ENCODE results near the gene CFAP206.

Gene CFAP206, protein sequence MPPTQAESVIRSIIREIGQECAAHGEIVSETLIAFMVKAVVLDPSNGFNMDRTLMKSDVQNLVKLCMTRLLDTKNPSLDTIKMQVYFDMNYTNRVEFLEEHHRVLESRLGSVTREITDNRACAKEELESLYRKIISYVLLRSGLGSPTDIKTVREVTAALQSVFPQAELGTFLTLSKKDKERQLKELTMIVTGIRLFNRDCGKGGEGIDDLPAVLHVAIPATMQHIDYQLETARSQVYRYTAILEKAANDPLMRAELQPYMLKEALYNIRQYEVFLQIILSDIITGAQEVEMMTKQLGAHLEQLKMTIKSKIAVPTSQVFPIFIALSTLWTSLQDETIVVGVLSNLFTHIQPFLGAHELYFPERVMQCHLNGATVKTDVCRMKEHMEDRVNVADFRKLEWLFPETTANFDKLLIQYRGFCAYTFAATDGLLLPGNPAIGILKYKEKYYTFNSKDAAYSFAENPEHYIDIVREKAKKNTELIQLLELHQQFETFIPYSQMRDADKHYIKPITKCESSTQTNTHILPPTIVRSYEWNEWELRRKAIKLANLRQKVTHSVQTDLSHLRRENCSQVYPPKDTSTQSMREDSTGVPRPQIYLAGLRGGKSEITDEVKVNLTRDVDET

DNA sequence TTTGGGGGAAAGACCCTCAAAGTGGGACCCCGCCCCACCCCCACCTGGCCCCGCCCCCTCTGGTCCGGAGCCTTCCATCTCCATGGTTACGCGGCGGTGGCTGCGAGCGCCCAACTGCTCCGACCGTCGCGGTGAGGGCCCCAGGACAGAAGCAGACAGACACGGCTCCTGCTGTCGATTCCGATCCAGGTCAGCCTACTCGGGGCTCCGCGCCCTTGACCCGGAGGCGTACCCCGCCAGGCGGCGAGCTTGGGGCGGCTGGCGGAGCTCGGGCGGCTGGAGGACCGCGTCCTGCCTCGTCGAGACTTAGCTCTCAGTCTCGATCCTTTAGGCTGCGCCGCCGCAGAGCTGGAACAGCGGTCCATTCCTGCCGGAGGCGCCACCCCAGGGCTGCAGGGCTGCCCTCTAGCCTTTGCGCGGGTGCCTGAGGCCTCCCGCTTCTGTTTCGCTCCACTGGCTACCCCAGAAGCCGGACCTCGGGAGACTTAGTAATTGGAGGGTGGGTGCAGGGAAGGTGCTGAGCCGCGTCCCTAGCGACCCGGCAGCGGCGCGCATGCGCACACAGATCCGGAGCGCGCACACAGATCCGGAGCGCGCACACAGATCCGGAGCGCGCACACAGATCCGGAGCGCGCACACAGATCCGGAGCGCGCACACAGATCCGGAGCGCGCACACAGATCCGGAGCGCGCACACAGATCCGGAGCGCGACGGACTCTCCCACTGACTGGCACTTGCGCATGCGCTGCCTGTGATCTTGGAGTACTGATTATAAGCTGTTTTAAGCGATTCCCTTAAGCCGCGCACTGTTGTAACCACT, at the start of gene CFAP206:
CFAP206 (plus strand) TSS at position 72 of the 820 bp plus-strand sequence. CDS start 1,868 bp downstream, outside the sequence.
- no peak for DNase-seq (ENCODE audit: low read depth, low spot score)

DNA sequence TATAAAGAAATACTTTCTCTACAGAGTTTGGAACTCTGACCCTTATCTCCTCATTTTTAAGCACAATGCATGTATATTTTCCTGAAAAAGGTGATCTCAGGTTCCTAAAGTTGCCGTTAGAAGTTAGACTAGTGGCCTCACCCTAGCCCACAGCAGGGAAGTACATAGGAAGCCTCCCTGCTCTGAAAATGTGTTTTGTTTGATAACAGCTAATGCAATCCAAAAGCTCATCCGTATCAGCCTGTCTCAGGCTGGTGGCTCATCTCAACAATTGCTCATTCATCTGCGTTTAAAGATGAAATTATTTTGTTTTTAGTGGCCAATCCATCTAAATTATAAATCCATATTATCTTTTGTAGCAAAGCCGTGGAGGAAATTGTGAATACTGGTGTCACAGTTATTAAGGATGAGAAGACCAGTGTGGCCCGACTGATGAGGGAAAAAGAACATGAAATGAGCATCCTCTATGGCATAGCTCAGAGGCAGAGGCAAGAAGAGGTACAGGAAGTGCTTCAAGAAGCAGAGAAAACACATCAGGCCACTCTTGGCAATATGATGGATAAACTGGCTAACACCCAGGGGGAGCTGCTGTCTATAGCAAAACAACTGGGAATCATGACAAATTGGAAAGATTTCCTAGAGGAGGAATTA, 43.0 kb upstream of the CFAP206 start:
- DNase-seq (ENCODE audit: low read depth, low spot score), result no peak

DNA sequence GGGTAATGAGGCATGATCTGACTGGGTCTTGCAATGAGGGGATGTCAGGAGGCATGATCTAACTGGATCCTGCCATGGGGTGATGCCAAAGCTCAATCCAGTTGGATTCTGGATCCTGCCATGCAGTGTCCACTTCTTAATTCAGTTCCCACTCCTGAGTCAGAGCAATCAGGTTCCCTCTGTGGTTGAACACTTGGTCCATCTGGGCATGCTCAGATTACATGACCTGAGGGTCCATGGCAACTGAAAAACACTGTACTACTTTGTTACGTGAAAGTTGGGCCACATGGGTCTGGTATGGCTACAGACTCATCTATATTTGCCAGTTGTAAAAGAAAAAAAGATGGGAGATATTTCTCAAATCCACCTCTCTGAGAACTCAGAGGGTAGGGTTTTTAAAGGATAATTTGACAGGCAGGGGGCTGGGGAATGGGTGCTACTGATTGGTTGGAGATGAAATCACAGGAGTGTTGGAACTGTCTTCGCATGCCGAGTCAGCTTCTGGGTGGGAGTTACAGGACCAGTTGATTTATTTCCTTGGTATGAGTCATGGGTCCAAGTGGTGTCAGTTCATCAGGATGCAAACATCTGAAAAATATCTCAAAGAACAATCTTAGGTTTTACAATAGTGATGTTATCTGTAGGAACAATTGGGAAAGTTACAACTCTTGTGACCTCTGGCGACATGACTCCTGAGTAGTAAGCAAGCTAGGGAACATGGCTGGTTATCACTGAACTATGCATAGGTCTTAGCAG, 41.5 kb upstream of the CFAP206 start:
- no peak for DNase-seq (ENCODE audit: low read depth, low spot score)

DNA sequence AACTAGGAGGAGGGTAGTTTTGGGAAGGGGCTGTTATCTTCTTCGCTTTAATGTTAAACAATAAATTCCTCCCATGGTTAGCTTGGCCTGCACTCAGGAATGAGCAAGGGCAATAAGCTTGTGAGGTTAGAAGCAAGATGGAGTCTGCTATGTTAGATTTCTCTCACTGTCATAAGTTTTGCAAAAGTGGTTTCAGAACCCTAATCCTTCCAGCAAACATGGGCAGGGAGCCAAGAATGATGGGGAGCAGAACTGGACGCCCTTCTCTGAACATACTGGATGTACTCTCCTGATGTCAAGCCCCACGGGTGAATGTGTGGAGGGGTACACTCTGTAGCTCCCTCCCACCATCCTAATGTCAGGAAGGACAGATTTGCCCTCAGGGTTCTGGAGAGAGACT, 40.9 kb upstream of the CFAP206 start:
- DNase-seq (ENCODE audit: low read depth, low spot score), result no peak

DNA sequence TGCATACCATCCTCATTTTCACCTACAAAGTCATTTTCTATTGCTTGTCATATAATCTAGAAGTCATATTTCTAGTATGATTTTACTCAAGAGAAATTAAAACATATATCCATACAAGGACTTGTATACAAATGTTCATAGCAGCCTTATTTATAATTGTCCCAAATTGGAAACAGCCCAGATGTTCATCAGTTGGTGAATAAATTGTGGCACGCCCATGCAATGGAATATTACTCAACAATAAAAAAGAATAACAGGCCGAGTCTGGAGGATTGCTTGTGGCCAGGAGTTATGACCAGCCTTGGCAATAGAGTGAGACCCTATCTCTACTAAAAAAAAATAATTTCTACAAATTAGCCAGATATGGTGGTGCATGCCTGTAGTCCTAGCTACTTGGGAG, 34.4 kb upstream of the CFAP206 start:
- DNase-seq (ENCODE audit: low read depth, low spot score), result no peak

DNA sequence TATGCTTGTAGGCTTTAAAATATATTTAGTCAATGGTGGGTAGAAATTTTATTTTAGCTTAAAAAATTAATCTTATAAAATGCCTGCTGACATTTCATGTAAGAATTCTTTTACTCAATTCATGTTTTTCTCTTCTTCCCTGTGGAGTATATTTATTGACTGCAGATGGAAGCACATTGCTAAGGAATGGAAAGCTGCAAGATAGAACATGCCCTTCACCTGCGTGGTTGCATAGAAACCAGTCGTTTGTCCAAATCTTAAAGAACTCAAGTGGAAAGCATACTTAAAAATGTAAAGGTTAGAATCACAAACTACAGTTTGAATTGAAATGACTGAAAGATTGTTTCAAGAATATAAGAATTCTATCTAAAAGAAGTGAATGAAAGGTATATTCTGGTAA, 32.5 kb upstream of the CFAP206 start:
- DNase-seq (ENCODE audit: low read depth, low spot score), result no peak

DNA sequence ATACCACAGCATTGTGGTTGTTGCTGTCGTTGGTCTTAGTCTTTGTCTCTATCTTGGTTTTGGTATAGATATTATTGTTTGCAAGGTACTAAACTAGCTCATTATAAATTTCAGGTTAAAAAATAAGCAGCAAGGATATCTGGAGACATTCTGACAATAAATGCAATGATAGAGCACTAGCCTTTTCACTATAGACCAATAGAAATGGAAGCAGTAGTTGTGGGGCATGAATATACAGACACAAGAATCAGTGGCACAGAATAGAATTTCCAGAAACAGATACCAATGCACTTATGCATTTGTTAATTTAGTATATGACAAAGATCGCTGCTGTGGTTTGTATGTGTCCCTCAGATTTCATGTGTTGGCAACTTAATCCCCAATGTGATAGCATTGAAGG, 31.1 kb upstream of the CFAP206 start:
- DNase-seq (ENCODE audit: low read depth, low spot score), result no peak

DNA sequence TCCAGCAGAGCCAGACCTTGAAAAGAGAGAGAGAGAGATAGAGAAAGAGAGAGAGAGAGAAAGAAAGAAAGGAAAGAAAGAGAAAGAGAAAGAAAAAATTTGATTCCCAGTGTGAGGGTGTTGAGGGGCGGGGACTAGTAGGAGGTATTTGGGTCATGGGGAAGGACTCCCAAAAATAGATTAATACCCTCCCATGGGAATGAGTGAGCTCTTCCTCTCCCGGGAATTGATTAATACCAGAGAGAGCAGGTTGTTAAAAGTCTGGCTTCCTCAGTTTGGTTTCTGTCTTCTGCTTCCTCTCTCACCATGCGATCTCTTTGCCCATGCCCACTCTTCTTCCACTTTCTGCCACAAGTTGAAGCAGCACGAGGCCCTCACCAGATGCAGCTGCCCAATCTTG, 28.8 kb upstream of the CFAP206 start:
- DNase-seq (ENCODE audit: low read depth, low spot score), result no peak

DNA sequence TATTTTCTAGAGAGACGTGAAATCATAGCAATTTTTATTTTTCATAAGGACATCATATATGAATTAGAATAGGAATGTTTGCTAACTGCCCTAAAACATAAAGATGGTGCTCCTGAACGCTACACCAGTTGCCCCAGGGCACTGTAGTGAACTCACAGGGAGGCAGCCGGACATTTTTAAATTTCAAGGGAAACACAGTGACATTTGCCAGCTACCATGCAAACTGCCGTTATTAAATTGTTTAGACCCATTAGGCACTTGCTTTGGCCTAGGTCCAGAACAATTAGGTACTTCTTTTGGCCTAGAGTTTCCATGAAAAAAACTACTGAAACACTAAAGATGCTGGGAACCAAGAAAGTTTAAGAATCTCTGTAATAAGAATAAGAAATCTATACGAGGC, 24.9 kb upstream of the CFAP206 start:
- no peak for DNase-seq (ENCODE audit: low read depth, low spot score)

DNA sequence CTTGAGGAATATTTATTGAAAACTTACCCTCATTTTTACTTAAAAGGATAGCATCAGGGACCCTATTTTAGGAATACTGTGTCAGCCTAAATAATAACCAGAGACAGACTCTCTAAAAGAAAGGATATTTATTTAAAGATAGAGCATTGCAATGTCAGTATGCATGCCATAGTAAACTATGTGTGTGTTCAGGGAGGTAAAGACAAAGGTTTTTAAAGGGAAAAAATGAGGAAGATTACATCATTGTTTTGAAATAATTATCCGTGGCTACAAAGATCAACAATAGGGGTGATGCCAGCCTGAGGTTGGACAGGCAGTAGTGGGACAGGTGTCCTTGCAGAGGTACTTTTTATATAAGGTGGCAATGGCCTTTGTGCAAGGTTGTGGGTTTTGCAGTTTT, 23.7 kb upstream of the CFAP206 start:
- no peak for DNase-seq (ENCODE audit: low read depth, low spot score)

DNA sequence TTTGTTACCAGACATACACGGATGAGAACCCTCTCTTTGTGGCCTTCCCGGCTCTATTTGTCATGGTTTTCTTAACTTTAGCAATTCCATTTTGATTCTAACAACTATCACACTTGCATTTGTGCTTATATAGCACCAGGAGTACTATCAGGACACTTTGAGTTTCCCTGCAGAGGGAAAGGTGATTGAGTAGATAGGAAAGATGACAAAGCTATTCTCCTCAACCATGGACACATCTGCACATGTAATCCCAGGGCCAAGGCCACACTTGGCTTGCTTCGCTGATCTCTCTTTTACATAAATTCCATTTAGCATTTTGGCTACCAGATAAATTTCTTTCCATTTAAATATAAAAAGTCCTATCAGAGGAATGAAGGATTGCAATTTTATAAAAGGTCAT, 23.3 kb upstream of the CFAP206 start:
- DNase-seq (ENCODE audit: low read depth, low spot score), result no peak

DNA sequence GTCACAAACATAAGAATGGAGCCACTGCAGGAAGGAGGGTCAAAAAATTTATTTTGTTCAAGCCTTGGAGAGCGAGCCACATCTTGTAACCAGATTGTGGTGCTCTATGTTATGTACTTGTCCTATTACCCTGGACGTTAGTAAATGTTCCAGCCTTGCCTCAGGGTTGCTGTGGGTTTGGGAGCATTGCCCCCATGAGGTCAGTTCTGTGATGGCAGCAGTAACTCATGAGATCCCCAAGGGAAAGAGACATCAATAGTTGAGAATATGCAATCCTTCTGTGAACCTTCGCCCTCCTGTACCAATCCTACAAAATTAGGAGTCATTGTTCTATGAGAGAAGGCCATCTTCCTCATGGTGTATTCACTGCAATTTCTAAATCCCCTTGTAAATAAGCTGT, 16.4 kb upstream of the CFAP206 start:
- no peak for DNase-seq (ENCODE audit: low read depth, low spot score)

DNA sequence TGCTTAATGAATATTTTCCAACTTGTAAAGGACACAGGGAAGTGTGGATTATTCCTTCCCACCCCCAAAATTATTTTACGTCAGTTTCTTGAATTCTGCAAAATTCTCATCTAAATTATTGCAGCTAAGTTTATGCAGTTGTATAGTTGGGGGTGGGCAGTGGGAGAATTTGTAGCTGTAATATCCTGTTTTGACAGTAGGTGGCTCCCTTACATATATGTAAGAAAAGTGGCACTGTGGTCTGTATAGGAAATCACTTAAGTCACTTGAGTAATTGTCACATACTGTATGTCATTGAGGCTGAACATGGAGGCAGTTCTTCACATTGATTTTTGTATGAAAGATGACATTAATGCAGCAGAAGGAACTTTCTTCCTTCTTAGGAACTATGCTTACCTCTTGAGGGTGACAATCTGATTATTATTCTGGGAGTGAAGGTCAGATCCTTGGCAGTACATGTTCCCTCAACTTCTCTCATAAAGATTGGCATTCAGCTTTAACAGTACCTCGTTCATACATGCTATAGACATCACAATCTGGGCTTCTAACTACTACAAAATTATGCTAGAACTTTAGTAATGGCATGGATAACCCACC, 14.6 kb upstream of the CFAP206 start:
- no peak for DNase-seq (ENCODE audit: low read depth, low spot score)

DNA sequence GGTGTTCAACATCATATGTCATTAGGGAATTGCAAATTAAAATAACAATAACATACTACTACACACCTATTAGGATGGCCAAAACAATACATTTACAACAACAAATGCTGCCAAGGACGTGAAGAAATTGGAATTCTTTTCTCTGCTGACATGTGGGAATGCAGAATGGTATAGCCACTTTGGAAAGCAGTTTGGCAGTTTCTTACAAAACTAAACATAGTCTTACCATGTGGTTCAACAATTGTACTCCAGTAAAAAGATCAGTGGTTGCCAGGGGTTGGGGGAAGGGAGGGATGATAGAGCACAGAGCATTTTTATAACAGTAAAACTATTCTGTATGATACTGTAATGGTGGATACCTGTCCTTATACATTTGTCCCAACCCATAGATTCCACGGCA, 12.3 kb upstream of the CFAP206 start:
- DNase-seq (ENCODE audit: low read depth, low spot score), result no peak

DNA sequence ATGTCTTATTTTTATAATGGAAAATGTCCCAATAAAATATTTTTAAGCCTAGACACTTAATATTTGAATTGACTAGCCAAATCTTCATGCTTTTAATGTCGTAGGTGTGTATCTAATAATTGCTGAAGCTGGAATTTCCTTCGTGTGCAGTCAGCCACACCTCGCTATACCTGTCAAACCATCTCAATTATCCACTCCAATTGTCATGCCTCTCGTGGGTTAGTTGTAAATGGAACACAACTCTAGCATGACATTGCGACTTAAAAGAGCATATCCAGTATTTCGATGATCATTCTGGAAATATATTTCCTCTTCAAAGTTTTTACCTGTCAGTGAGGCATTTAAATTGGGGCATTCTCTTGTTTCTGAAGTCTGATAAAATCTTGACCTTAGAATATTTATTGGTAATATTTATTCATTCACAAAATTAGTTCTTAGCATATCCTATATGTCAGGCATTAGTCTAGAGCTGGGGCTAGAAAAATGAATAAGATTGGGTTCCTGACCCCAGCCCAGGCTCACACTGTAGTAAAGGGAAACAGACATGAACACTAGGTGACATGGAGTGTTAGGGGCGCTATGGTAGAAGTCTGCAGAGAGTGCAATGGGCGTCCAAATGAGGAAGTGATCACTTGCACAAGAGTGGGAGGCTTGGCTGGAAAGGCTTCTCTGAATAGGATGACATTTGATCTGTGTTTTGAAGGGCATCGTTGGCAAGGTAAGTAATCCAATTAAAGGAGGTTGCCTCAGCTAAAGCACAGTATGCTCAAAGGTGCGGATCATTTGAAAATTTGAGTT, 11.0 kb upstream of the CFAP206 start:
- no peak for DNase-seq (ENCODE audit: low read depth, low spot score)

DNA sequence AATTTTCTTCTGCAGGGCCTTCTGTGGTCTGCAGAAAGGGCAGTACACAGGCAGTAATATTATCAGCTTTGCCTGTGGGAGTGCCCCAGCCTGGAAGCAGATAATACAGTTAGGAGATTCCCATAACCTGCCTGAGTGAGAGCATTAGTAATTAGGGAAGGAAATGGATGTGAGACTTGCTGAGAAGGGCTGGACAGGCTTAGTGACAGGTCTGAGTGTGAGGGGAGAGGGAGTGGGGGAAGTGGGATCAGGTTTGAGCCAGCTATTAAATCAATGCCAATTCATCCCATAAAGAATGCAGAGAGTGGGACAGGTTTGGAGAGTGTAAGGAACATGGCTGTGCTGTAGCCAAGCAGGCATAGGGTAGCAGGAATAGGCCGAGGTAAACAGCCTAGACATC, 10.1 kb upstream of the CFAP206 start:
- DNase-seq (ENCODE audit: low read depth, low spot score), result no peak

DNA sequence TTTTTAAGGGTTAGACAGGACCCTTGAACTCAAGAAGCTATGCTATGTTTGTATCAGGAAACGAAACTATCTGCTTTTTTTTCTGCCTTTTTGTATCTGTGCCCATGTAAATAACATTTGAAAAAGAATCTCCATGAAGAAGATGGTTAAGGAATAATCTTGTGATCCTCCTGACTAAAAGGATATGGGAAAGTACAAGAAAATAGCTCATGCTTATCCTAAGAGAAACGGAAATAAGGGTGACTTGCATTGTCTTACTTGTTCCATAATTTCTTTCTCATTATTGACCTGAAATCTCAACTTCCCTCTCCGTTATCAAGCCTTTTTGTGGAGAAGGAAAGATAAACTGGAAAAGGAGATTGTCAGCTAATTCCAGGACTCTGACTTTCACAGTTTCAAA, 5.9 kb upstream of the CFAP206 start:
- no peak for DNase-seq (ENCODE audit: low read depth, low spot score)

DNA sequence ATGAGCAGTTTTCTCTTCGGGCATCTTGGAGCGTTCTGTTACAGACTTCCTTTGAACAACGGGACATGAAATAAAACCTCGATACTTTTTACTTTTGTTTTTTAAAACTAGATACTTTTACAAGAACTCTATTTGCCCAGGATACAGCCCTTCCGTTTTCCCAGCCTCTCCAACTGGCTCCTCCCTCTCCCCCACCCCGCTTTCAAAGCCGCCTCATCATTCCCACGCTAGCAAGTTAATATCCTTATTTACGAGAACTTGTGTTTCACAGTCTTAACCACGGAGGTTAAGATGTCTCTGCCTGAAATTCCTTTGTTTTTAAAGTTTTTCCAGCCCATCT, 241 bp upstream of the CFAP206 start:
- no peak for DNase-seq (ENCODE audit: low read depth, low spot score)

DNA sequence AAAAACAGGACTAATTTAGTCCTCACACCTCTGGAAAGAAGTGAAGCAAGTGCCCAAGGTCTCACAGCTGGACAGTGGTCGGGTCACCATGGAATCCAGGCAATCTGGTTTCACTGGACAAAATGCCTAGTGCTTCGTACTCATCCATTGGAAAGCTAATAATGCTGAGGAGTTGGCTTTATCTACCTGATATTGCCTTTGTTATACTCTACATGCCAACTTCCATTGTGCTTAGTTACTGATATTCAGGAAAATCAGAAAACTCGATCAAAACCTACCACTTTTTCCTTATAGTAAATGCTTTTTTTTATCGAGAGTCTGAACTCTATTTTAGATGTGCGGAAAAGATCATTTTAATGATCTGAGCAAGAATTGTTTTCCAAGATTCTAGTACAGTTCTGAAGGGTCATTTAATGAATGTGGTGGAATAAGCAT, 966 bp downstream of the CFAP206 start:
- no peak for DNase-seq (ENCODE audit: low read depth, low spot score)

DNA sequence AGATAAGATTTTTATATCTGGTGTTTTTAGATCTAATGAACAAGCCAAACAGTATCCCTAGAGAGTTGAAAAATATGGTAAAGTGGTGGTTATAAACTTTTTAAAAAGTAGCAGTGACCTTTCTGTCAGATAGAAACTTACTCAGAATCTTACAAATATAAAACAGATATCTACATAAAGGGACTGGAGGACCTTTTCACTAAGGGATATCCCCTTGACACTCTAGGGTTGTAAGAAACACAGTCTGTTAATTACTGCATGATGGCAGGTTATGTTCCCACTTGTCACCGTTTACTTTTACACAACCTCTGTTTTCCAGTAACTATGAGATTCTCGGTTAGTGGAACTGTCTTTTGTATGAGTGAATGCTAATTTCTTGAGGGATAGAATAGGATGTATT, 11.5 kb downstream of the CFAP206 start:
- DNase-seq (ENCODE audit: low read depth, low spot score), result no peak

Measured in iPS DF 19.7 (cell line).